Measurements from ENCODE around the gene GNAZ.

Gene GNAZ

DNA sequence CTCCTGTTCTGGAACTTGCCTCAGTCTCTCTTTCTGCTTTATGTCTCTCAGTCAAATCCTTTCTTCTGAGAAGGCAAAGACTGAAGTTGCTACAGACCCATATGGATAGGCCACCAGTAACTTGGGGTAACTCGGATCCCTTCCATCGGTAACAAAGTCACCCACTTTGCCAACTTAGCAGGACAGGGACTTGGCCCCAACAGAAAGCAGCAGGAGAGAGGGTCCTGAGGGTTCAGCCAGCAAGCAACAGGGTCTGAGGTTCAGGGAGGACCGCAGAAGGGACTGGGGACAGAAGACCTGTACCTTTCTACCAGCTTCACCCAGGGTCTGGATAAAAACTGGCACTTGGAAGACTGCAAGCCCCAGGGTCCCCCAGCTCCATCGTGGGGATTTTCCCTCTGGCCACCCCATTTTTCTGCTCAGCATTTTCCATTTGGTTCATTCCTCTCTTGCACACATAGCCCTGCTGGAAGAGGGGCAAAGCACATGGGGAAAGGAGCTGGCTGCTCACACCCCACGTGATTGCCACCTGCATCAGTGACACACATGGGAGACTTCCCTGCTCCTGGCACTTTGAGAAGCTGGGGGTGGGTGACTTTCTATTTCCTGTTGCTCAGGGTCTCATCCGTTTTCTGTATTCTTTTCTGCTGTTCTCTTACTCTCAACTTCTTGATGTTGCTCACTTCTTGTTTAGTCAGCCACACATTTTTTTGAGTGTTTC, 34.6 kb upstream of the GNAZ start:
- Histone ChIP-seq H3K36me3 (replicated peaks in 1 of 2; ENCODE audit: control insufficient read depth in 2 of 2, insufficient read depth in 2 of 2, low read length in 2 of 2) (no peaks in the 10 kb centered on the region), H3K14ac (ENCODE audit: low read length) (no peak overlapping the region), H2AFZ (ENCODE audit: low read length) (no peak overlapping the region), H3K79me1 (ENCODE audit: low read depth, low read length) (no peaks in the 10 kb centered on the region), H2AK5ac (ENCODE audit: low read depth, low read length) (no peak overlapping the region), H3K9ac (ENCODE audit: low read depth, low read length, poor library complexity) (no peak overlapping the region), H2BK5ac (ENCODE audit: low read length) (no peak overlapping the region), H3K23ac (ENCODE audit: low read depth, low read length, poor library complexity) (no peak overlapping the region), H4K8ac (ENCODE audit: low read depth, low read length) (no peak overlapping the region), H3K27ac (replicated peaks; ENCODE audit: low read length) (no peak overlapping the region), H3K4ac (ENCODE audit: low read length) (no peak overlapping the region), H2BK120ac (ENCODE audit: low read depth, low read length) (no peak overlapping the region), H2BK12ac (ENCODE audit: low read length) (no peak overlapping the region), H3K4me2 (ENCODE audit: insufficient read depth, low read length, poor library complexity, severe bottlenecking) (no peak overlapping the region), H3K4me1 (ENCODE audit: control insufficient read depth in 2 of 2, insufficient read depth in 1 of 2, low read depth in 1 of 2, low read length in 2 of 2) (peaks cover 0 to 2% of the 10 kb centered on the region in 2 donors), H3K4me3 (ENCODE audit: low read length in 2 of 2) (no peak overlapping the region), H3K18ac (ENCODE audit: low read length) (peak overlapping the region; percentile 22), H4K91ac (ENCODE audit: low read depth, low read length, poor library complexity) (no peak overlapping the region), H3K27me3 (ENCODE audit: control insufficient read depth in 3 of 3, insufficient read depth in 3 of 3, low read depth in 1 of 3, low read length in 3 of 3) (peaks cover 0 to 4% (median 0%) of the 10 kb centered on the region in 3 experiments), H2BK15ac (ENCODE audit: low read length) (no peak overlapping the region), H3K9me3 (replicated peaks in 1 of 2; ENCODE audit: control insufficient read depth in 2 of 2, insufficient read depth in 1 of 2, low read depth in 1 of 2, low read length in 2 of 2) (no peaks in the 10 kb centered on the region)
- WGBS, 2 donors (ENCODE audit: extremely low coverage in 2 of 2, insufficient read length in 2 of 2, insufficient replicate concordance in 1 of 2) = no CpG with 5 or more reads among the region's 6 CpGs
- no peak for DNase-seq (ENCODE audit: low spot score)

DNA sequence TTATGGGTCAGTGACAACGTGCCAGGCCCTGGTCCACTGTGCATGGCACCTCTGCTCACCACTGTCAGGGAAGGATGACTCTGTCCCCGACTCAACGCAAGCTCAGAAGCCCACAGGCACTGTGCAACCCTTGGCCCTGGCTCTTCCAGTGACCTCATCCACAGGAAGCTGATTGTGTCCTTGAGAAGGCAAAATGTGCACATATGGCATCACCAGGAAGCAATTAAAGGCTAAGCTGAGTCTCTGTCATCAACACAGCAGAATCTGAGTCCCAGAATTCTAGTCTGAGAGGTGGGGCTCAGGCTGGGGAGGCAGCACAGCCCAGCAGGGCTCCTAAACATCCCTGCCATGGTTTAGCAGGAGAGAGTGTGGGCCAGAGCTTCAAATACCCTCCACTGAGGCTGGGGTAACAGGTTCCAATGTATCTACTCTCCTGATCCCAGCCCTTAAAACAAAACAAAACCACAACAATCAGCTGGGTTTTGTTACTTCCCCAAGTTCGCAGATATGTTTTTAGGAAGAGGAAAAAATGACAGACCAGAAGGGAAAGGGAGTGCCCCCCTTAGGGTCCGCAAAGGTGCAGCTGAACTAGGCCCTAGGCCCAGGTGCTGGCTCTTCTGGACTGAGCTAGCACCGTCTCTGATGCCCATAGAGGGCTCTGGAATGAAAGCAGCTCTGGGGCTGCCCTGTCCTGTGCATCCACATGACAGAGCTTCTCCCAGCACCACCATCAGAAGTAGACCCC, 33.5 kb upstream of the GNAZ start:
- Histone ChIP-seq H3K4me2 (ENCODE audit: insufficient read depth, low read length, poor library complexity, severe bottlenecking) (no peak overlapping the region), H3K9ac (ENCODE audit: low read depth, low read length, poor library complexity) (no peak overlapping the region), H2AFZ (ENCODE audit: low read length) (no peak overlapping the region), H2BK120ac (ENCODE audit: low read depth, low read length) (no peak overlapping the region), H2BK15ac (ENCODE audit: low read length) (no peak overlapping the region), H3K23ac (ENCODE audit: low read depth, low read length, poor library complexity) (peak overlapping the region; percentile 3), H2AK5ac (ENCODE audit: low read depth, low read length) (no peak overlapping the region), H3K18ac (ENCODE audit: low read length) (no peak overlapping the region), H4K8ac (ENCODE audit: low read depth, low read length) (no peak overlapping the region), H3K36me3 (replicated peaks in 1 of 2; ENCODE audit: control insufficient read depth in 2 of 2, insufficient read depth in 2 of 2, low read length in 2 of 2) (no peaks in the 10 kb centered on the region), H3K14ac (ENCODE audit: low read length) (no peak overlapping the region), H4K91ac (ENCODE audit: low read depth, low read length, poor library complexity) (no peak overlapping the region), H3K9me3 (replicated peaks in 1 of 2; ENCODE audit: control insufficient read depth in 2 of 2, insufficient read depth in 1 of 2, low read depth in 1 of 2, low read length in 2 of 2) (no peaks in the 10 kb centered on the region), H3K4ac (ENCODE audit: low read length) (no peak overlapping the region), H3K4me3 (ENCODE audit: low read length in 2 of 2) (peak overlapping the region in 1 of 2 donors; percentile 52), H3K27ac (replicated peaks; ENCODE audit: low read length) (no peak overlapping the region), H3K79me1 (ENCODE audit: low read depth, low read length) (no peaks in the 10 kb centered on the region), H2BK5ac (ENCODE audit: low read length) (no peak overlapping the region), H3K4me1 (ENCODE audit: control insufficient read depth in 2 of 2, insufficient read depth in 1 of 2, low read depth in 1 of 2, low read length in 2 of 2) (peaks cover 0 to 2% of the 10 kb centered on the region in 2 donors), H2BK12ac (ENCODE audit: low read length) (no peak overlapping the region), H3K27me3 (ENCODE audit: control insufficient read depth in 3 of 3, insufficient read depth in 3 of 3, low read depth in 1 of 3, low read length in 3 of 3) (peaks cover 0 to 4% (median 0%) of the 10 kb centered on the region in 3 experiments)
- no peak for DNase-seq (ENCODE audit: low spot score)
- no CpG with 5 or more reads among the region's 6 CpGs for WGBS, 2 donors (ENCODE audit: extremely low coverage in 2 of 2, insufficient read length in 2 of 2, insufficient replicate concordance in 1 of 2)

DNA sequence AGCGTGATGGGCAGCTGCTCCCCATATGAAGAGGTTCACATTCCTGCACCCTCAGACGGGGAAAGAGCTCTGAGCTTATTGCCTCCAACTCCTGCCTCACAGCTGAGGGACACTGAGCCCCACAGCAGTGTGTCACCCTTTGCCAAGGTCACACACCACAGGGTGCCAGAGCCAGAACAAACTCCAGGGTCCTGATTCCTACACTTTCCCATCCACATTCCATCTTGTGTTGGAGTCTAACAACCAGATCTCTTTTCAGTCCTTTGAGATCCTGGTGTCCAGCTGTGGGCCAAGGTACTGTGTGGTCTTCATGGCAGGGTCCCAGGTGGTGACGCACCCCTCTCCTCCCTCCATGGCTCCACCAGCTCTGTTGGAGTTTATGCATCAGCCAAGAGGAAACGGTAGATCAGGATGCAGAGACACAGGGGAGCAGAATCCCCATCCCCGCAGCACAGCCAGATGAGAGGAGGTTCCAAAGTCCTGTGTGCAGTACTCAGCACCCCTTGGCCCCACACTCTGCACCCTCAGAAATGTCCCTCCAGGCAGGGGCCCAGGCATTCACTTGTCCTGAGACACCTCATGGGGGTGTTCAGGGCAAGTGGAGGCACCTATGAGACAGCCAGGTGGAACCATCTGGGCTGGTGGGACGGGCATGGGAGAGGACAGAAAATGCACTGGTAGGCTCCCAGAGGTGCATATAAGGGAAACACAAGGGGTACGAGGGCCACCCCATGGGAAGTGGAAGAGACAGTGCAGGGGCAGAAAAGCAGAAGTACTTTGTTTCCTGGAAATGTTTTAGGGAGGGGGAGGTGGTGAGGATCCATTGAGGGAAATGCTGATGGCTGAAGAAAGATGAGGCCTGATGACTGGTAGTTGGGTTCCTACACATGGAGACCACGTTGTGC, 32.6 kb upstream of the GNAZ start:
- Histone ChIP-seq H2AK5ac (ENCODE audit: low read depth, low read length) (no peak overlapping the region), H2BK15ac (ENCODE audit: low read length) (no peak overlapping the region), H3K27me3 (ENCODE audit: control insufficient read depth in 3 of 3, insufficient read depth in 3 of 3, low read depth in 1 of 3, low read length in 3 of 3) (no peaks in the 10 kb centered on the region), H3K36me3 (replicated peaks in 1 of 2; ENCODE audit: control insufficient read depth in 2 of 2, insufficient read depth in 2 of 2, low read length in 2 of 2) (no peaks in the 10 kb centered on the region), H3K9ac (ENCODE audit: low read depth, low read length, poor library complexity) (no peak overlapping the region), H3K14ac (ENCODE audit: low read length) (no peak overlapping the region), H3K4ac (ENCODE audit: low read length) (no peak overlapping the region), H2BK5ac (ENCODE audit: low read length) (no peak overlapping the region), H3K79me1 (ENCODE audit: low read depth, low read length) (no peaks in the 10 kb centered on the region), H2AFZ (ENCODE audit: low read length) (no peak overlapping the region), H3K9me3 (replicated peaks in 1 of 2; ENCODE audit: control insufficient read depth in 2 of 2, insufficient read depth in 1 of 2, low read depth in 1 of 2, low read length in 2 of 2) (no peaks in the 10 kb centered on the region), H3K18ac (ENCODE audit: low read length) (no peak overlapping the region), H4K91ac (ENCODE audit: low read depth, low read length, poor library complexity) (no peak overlapping the region), H3K4me2 (ENCODE audit: insufficient read depth, low read length, poor library complexity, severe bottlenecking) (no peak overlapping the region), H2BK120ac (ENCODE audit: low read depth, low read length) (no peak overlapping the region), H3K4me3 (ENCODE audit: low read length in 2 of 2) (peak overlapping the region in 1 of 2 donors; percentile 52), H4K8ac (ENCODE audit: low read depth, low read length) (no peak overlapping the region), H3K4me1 (ENCODE audit: control insufficient read depth in 2 of 2, insufficient read depth in 1 of 2, low read depth in 1 of 2, low read length in 2 of 2) (peaks cover 0 to 2% of the 10 kb centered on the region in 2 donors), H3K27ac (replicated peaks; ENCODE audit: low read length) (no peak overlapping the region), H2BK12ac (ENCODE audit: low read length) (no peak overlapping the region), H3K23ac (ENCODE audit: low read depth, low read length, poor library complexity) (peak overlapping the region; percentile 3)
- WGBS, 2 donors (ENCODE audit: extremely low coverage in 2 of 2, insufficient read length in 2 of 2, insufficient replicate concordance in 1 of 2) = no CpG with 5 or more reads among the region's 8 CpGs
- DNase-seq (ENCODE audit: low spot score) = no peak

DNA sequence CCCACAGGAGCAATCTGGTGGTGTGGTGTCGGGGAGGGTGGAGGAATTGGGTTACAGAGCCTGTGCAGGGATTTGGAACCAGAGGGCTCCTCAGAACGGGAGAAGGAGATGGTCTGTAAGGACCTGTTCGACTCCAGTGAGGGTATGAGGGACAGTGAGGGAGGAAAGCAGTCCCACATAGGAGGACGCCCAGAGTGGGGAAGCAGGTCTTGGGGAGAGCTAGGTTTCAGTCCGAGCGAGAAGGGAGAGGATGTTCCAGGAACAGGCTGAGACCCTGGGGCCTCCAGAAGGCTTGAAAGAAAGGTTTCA, 32.0 kb upstream of the GNAZ start:
- H3K9me3 ChIP-seq (replicated peaks in 1 of 2; ENCODE audit: control insufficient read depth in 2 of 2, insufficient read depth in 1 of 2, low read depth in 1 of 2, low read length in 2 of 2) = no peaks in the 10 kb centered on the region
- H2BK15ac ChIP-seq (ENCODE audit: low read length) = no peak overlapping the region
- H3K27me3 ChIP-seq (ENCODE audit: control insufficient read depth in 3 of 3, insufficient read depth in 3 of 3, low read depth in 1 of 3, low read length in 3 of 3) = no peaks in the 10 kb centered on the region
- no peak overlapping the region for H3K4ac ChIP-seq (ENCODE audit: low read length)
- no peaks in the 10 kb centered on the region for H3K79me1 ChIP-seq (ENCODE audit: low read depth, low read length)
- H2BK120ac ChIP-seq (ENCODE audit: low read depth, low read length) = no peak overlapping the region
- H2BK12ac ChIP-seq (ENCODE audit: low read length) = no peak overlapping the region
- H3K4me2 ChIP-seq (ENCODE audit: insufficient read depth, low read length, poor library complexity, severe bottlenecking) = no peak overlapping the region
- no peak overlapping the region for H2AFZ ChIP-seq (ENCODE audit: low read length)
- H3K14ac ChIP-seq (ENCODE audit: low read length) = no peak overlapping the region
- H3K18ac ChIP-seq (ENCODE audit: low read length) = no peak overlapping the region
- H3K27ac ChIP-seq (replicated peaks; ENCODE audit: low read length) = no peak overlapping the region
- H3K23ac ChIP-seq (ENCODE audit: low read depth, low read length, poor library complexity) = no peak overlapping the region
- H4K8ac ChIP-seq (ENCODE audit: low read depth, low read length) = no peak overlapping the region
- DNase-seq (ENCODE audit: low spot score) = no peak
- H3K36me3 ChIP-seq (replicated peaks in 1 of 2; ENCODE audit: control insufficient read depth in 2 of 2, insufficient read depth in 2 of 2, low read length in 2 of 2) = no peaks in the 10 kb centered on the region
- H3K9ac ChIP-seq (ENCODE audit: low read depth, low read length, poor library complexity) = no peak overlapping the region
- no peak overlapping the region for H3K4me3 ChIP-seq (ENCODE audit: low read length in 2 of 2)
- H2BK5ac ChIP-seq (ENCODE audit: low read length) = no peak overlapping the region
- peaks cover 0 to 2% of the 10 kb centered on the region in 2 donors for H3K4me1 ChIP-seq (ENCODE audit: control insufficient read depth in 2 of 2, insufficient read depth in 1 of 2, low read depth in 1 of 2, low read length in 2 of 2)
- WGBS, 2 donors (ENCODE audit: extremely low coverage in 2 of 2, insufficient read length in 2 of 2, insufficient replicate concordance in 1 of 2) = no CpG with 5 or more reads among the region's 6 CpGs
- H4K91ac ChIP-seq (ENCODE audit: low read depth, low read length, poor library complexity) = no peak overlapping the region
- H2AK5ac ChIP-seq (ENCODE audit: low read depth, low read length) = no peak overlapping the region

Data from neuronal stem cell (in vitro differentiated cells).